Raji (cell line): ENCODE measurements around the gene TXN.
A peak's percentile ranks its signal among the peaks of the same experiment; 100 is the strongest.

Experiments used
- POLR2A ChIP-seq: IDR thresholded peaks from 2 replicates; pipeline ENCODE4 v1.6.1; 2011; ENCODE audit warnings: low read depth, low read length, control low read depth; ENCODE audit not compliant: insufficient read depth

The TXN gene

GRCh38 chr9:110261632-110262031 lies 5.3 kb upstream of the TXN start:
- TF ChIP-seq POLR2A, result no peak

DNA sequence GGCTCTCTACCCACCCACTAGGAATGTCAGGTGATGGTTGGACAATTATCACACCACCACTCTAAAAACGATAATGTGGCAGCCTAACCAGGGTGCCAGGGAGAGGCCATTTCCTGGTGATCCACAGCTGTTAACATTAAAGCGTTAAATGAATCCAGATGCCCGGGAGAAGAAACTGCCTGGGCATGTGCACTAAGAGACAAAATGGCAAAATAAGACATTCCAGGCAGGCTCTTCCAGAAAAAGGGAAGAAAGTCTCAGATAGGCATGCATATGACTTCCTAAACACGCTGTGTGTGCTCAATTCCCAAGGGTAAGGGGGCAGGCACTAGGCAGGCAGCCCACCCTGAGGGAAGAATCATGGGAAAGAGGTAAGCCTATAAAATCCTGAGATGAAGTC lies 4.6 kb upstream of the TXN start:
- no peak for TF ChIP-seq POLR2A

GRCh38 chr9:110259566-110259965 lies 3.3 kb upstream of the TXN start:
- no peak for TF ChIP-seq POLR2A

DNA sequence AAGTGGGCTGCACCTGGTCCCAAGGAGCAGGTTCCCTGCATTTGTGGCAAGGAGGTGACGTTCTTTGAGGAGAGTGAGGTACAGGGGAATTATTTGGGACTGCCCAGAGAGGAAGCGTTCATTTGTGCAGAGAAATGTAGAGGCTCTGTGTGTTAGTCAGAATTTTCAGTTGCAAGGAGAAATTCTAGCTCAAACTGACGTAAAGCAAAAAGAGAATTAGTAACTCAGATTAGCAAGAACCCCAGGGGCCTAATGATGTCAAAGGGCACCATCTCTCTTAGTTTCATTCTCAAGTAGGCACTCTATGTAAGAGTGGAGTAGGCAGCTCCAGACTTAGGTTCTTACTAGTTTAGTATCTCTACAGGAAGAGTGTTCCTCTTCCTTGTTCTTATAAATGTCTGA lies 2.4 kb upstream of the TXN start:
- no peak for TF ChIP-seq POLR2A

DNA sequence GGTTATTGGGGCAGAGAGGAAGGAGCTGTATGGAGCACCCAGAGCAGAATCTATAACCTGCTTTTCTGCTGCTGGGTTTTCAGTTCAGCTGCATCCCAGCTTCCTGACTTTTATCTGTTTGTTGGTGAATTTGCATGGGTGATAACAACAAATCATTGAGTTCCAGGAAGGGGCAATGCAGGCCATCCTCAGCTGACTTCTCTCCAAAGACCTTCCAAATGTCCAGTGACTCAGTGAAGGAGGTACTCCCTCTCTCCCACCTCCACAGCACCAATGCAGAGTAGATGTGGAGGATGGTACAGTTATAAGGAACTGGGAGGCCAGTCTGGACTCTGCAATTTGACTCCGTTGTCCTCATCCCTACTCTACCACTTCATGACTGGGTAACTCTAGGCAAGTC lies 1.6 kb upstream of the TXN start:
- TF ChIP-seq POLR2A, result no peak

DNA sequence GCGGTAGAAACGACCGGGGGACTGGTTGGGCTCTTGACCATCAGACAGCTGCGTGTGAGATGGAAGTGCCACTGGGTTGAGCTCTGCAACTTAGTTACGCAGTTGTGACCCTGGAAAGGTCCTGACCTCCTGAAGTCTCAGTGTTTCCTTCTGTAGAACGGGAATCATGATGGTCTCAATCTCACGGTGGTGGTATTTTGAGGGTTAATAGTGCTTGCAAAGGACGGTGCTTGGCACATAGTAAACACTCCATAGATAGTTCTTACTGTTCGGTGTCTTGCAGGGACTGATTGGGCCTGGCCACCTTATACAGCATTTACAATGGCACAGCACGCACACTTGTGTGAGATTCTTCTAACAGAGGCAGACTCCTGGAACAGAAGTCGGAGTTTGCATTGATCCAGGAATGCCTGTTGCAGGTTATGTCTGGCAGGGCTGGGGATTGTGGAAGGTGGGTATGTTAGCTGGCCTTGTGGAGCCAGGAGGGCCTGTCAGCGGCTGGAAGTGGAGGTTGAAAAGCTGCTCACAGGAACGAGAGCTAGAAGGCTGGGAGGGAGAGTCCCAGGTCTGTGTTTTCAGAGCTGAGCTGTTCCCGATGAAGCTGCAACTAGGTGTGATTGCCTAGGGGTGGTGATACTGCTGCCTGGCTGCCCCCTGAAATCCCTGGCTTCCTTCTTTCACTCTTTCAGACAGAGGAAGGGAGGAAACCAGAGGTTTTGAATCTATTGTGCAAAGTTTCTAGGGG lies 962 bp upstream of the TXN start:
- TF ChIP-seq POLR2A, result no peak

DNA sequence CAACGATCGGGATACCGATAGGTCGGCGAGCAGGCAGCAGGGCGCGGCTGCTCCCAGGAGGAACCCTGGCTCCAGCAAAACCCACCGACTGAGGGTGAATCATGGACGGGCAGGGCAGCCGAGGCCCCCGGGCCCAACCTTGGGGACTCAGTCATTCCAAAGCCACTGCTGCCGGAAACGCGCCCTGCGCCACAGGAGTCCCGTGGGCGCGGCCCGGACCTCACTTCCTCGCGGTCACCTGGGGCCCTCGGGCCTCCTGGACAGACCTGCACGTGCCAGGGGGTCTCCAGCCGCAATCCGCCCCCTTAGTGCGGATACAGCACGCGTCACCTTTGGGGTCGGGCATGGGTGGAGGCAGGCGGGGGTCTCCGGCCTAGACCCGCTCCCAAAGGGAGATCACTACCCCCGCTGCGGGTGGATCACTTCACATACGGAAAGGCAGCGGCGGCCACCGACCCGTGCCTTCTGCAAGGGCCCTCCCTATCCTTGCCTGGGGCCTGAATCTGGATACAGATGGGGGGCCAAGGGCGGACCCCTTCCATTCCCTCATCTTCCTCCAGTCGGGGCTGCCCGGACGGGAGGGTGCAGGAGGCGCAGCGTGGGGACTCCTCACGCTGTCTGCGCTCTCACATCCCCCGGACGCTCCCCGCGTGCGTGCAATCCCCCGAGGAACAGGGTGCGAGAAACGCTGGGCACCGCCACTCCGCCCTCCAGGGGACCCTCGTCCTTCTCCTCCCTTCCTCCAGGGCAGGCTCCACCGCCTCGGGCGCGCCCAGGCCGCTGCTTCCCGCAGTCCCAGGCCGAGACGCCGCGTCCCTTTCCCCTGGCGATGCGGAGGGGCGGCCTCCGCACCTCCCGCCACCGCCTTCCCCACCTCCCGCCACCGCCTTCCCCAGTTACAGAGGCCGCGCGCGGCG lies 586 bp downstream of the TXN start:
- TF ChIP-seq POLR2A, result peak; percentile 24; the same call in 1 of the 2 replicates

DNA sequence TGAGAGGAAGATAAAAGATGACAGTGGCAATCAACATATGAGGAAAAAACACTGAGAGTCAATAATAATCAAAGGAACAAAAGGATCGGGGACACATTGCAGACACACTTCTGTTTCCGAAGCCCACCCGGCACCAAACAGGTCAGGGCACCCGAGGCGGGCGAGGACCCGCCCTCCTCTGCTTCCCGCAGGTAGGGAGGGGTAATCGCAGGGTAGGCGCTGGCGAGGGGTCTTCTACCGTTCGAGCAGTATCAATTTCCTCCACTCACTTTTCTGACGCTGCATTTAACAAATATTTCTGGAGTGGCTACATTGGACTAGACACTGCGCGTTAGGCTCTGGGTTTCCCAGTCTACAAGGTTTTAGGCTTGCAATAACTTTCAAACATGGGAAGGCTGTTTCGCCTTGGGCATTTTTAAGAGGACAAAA lies 1.3 kb downstream of the TXN start:
- TF ChIP-seq POLR2A, result no peak

GRCh38 chr9:110254500-110254899 lies 1.8 kb downstream of the TXN start:
- no peak for TF ChIP-seq POLR2A

- no peak for TF ChIP-seq POLR2A
Measured at GRCh38 chr9:110252509-110253139, 3.7 kb downstream of the TXN start.

- no peak for TF ChIP-seq POLR2A
Measured at GRCh38 chr9:110251212-110251611, 5.1 kb downstream of the TXN start.

- no peak for TF ChIP-seq POLR2A
Measured at GRCh38 chr9:110249603-110250002, 6.7 kb downstream of the TXN start.

GRCh38 chr9:110248361-110248760 lies 7.9 kb downstream of the TXN start:
- no peak for TF ChIP-seq POLR2A

GRCh38 chr9:110246214-110246613 lies 10.1 kb downstream of the TXN start:
- no peak for TF ChIP-seq POLR2A

- TF ChIP-seq POLR2A, result no peak
Measured at GRCh38 chr9:110244616-110245015, 11.7 kb downstream of the TXN start.
